ENCODE results near the gene DIPK1B.

GRCh38 chr9:136697821-136698526 lies 14.4 kb upstream of the DIPK1B start:
- TF ChIP-seq CREB1 (CRISPR knock-in tag; IDR thresholded peaks at IDR 0.05; ENCODE audit: low read depth) (no peak), CTCF (conservative IDR thresholded peaks at IDR 0.05; ENCODE audit: low read depth in 2 of 2) (no peak), EZH2 (IDR thresholded peaks at IDR 0.05; ENCODE audit: low read depth, unreplicated experiment) (no peak), POLR2AphosphoS5 (IDR thresholded peaks at IDR 0.05; ENCODE audit: low read depth) (no peak), REST (IDR thresholded peaks at IDR 0.05; ENCODE audit: unreplicated experiment) (no peak), ETS1 (IDR thresholded peaks at IDR 0.05) (no peak)

All from GM23338 (cell line).